T47D (cell line): ENCODE measurements around the gene NT5C1A.
A peak's percentile ranks its signal among the peaks of the same experiment; 100 is the strongest.

Source experiments
- DNase-seq, 2 experiments: peaks; one replicate each; pipeline versions ENCODE4 v3.0.0 to v3.0.0-alpha.2; 2011 to 2012; ENCODE audit warnings: low read depth in 1 of 2, low spot score in 1 of 2
- JUND ChIP-seq: IDR thresholded peaks from 2 replicates; pipeline ENCODE4 v1.6.1; 2012; ENCODE audit warnings: low read depth
- in situ Hi-C: cut with HindIII; loops from 2 replicates; pipeline ENCODE4 v1.10.0; 2016; ENCODE audit warnings: low sequenced_read_pairs, low pct_unique_long_range_greater_than_20kb

Gene NT5C1A

DNA sequence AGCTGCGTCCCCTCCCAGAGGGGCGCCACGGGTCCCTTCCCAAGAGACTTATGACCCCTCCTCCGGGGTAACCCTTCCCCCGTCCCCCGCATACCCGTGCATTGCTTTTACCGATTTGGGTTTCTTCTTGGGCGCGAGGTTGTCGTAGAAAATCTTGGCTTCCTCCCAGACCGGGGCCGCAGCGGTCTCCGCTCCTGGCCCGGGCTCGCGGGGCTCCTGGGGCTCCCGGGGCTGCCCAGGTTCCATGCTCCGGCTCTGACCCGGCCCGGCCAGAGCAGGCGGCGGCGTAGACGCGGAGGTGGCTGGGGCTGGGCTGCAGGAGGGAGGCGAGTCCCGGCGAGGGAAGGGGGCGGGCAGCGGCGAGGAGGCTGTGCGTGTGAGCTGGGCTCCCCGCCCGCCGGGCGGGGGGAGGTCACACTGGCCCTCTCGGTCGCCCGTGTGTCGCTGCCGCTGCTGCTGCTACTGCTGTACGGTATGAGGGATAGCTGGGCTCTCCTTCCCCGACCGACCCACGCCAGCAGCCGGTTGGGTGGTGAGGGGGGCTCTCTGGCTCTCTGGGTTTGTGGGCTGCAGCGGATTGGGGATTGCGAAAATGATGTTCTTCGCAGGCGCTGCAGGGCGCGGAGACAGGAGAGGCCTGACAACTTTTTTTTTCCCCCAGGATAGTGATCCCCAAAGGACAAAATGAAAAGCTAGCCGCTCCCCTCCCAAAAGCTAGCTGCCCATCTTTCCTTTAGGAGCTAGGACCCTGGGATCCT lies at the start of gene NT5C1A:
Gene NT5C1A, minus strand, starts transcription at position 315 of the 758 bp plus-strand sequence. Its CDS starts 69 bp downstream, at position 246.
- DNase-seq, result peak; percentile 2 to 24
- in situ Hi-C loops, result no loop called here
- TF ChIP-seq JUND, result no peak

DNA sequence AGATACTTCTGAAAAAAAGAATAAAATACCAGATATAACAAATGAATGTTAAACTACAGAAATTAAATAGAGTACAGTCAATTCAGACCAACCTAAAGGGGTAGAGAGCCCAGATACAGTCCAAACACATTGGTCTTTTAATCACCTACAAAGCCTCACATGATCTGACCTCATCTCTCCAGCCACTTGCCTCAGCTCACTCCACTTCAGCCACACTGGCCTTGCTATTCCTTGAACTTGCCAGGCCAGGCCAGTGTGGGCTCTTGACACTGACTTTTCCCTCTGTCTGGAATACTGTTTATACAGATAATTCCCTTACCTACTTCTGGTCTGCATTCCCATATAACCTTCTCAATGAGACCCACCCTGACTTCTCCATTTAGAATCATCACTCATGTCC lies 49.8 kb upstream of the NT5C1A start:
- in situ Hi-C loops, result no loop called here
- no peak for DNase-seq
- TF ChIP-seq JUND, result no peak

DNA sequence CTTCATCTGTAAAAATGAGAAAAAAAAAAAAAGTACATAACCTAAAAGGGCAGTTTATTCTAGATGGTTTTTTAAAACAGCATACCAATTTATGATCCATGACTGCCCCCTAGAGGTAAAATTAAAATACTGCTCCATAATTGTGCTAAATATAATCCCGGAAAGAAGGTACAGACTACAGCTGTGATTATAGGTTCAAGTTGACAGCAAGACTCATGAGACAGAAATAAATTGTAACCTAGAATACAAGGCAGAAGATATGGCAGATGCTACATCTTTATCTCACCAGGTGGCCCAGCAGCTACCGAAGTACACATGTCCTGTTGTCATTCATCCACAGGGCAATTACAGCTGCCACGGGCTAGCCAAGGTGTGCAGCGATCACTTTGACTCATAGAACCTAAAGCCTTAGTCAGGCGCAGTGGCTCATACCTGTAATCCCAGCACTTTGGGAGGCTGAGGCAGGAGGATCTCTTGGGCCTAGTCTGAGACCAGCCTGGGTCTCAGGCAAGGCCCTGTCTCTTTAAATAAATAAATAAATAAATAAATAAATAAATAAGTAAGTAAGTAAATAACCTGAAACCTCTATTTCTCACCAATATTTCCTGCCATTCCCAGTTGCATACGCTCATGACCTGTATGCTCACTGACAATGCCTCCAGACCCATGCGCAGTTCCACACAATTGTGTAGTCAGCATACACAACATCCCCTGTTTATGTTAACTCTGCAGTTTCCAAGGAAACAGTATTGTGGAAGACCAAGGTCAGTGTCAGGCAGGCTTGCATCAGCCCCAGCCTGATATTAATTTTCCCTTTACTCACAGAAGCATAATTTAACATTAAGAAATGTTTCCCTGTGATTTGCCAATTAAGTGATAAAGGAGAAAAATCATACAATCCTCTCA lies 48.4 kb upstream of the NT5C1A start:
- DNase-seq, result peak in 1 of 2 experiments; percentile 70
- no peak for TF ChIP-seq JUND
- in situ Hi-C loops, result no loop called here

DNA sequence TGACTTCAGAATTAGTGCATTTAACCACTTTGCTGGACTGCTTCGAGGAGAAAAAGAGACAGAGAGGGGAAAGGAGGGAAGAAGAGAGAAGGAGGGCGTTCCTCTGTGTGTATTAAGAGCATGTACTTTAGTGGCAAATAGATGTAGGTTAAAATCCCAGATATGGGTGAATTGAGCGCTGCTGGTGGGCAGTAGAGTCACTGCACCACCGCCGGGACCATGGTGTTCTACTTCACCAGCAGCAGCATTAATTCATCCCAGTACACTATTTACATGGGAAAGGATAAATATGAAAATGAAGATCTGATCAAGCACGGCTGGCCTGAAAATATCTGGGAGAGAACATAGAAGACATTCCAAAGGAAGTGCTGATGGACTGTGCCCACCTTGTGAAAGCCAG lies 45.9 kb upstream of the NT5C1A start:
- no peak for TF ChIP-seq JUND
- in situ Hi-C loops, result no loop called here
- DNase-seq, result no peak

DNA sequence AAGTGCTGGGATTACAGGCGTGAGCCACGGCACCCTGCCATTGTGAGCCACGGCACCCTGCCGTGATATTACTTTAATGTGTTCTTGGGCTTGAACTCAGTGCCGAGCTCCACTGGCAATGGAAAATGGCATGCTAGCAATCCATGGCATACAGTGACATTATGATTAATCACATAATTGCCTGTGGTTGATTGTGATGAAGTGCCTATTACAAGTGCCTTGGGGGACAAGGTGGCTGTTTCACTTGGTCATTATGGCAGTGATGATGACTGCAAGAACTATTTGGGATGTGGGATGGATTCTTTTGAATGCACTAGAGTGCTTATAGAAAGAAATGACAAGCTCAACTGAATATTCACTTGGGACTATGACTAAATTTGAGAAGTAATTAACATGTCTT lies 41.6 kb upstream of the NT5C1A start:
- no peak for DNase-seq
- no peak for TF ChIP-seq JUND
- in situ Hi-C loops, result no loop called here

DNA sequence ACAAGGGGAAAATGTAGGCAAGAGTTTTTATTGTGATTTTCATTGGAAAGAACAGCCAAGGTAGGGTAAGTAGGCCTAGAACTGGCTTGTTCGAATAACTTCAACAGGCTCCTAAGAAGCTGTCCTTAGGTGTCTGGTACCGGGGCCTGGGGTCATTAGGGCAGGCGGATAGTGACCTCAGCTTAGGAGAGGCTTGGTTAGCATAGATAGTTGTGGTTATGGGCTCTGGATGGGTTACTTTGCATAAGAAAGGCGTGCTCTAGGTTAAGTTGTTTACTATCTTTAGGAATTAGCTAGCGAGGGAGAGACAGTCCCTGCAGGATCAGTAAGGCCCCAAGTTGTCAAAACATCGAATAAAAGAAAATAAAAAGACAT lies 40.0 kb upstream of the NT5C1A start:
- TF ChIP-seq JUND, result no peak
- in situ Hi-C loops, result no loop called here
- no peak for DNase-seq

DNA sequence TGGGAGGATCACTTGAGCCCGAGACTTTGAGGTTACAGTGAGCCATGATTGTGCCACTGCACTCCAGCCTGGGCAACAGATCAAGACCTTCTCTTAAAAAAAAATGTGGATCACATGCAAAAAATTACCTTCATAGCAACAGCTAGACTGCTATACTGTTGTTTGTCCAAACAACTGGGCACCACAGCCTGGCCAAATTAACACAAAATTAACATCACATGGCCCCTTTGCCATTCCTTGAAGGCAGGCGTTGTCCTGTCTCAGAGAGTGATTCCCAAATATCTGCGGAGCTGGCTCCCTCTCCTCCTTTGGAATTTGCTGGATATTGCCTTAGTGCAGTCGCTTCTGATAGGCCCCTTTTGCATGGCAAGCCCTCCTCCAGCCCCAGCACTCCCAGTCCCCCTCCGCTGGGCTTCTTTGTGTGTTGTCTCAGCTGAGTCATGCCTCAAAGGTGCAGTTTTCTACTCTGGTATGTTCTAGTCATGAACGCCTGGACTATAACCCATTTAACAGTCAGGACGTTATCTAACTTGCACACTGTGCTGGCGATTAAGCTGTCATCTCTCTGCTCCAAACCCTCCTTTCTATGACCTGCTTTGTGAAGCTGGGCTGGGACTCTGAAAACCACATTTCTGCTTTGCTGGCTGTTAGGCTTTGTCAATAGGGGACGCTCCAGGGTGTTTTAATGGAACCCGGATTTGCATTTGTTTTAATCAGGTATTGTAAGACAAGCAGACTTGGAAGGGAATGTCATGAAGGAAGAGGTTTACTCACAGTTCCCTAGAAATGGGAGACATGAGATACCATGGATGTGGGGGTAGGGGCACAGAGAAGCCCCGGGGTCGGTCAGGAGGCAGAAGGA lies 39.4 kb upstream of the NT5C1A start:
- in situ Hi-C loops, result no loop called here
- DNase-seq, result no peak
- TF ChIP-seq JUND, result no peak

DNA sequence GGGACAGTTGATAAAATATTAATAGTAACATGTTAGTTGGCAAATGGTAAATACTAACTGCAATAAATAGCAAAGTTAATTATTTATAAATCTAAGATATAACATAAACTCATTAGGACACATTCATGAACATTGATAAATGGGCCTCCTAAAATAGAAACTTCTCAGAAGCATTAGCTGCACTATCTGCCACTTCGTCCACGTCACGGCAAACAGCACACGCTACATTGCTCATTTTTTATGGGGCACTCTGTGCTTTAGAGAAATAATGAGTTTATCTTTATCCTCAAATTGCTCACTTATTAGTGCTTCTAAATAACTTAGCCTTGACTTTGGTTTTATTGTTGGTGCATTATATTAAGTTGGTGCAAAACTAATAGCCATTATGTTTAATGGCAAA lies 35.6 kb upstream of the NT5C1A start:
- in situ Hi-C loops, result no loop called here
- no peak for DNase-seq
- no peak for TF ChIP-seq JUND

DNA sequence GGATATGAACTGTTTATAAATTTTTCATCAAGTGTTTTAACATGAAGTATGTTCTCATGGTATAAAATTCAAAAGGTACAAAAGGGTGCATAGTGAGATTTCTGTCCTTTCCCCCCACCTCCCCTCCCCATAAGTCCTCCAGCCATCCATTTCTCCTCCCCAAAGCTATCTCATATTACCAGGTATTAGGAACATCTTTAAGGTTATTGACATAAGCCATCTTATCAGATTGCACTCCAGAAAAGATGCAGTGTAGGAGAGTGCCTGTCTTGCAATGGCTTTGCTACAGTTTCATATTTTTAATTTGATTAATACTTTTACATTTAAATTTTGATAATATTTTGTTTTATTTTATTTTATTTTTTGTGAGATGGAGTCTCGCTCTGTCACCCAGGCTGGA lies 32.9 kb upstream of the NT5C1A start:
- in situ Hi-C loops, result no loop called here
- TF ChIP-seq JUND, result no peak
- DNase-seq, result no peak

DNA sequence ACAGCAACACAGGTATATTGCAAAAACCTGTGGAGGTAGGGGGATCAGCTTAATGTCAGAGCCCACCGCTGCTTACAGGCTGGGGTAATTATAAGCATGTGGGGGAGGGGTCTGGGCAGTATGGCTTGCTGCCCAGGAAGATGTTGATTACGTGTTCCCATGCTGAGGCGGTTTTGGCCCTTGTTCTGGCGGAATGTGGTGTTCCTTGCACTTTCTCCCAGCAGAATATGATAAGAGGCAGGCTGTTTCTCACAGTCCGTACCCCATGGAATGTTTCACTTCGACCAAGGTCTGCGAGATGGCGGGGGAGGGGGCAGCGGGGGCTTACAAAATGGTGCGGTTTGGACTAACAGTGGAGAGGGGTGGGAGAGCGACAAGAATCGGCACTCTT lies 29.1 kb upstream of the NT5C1A start:
- DNase-seq, result no peak
- TF ChIP-seq JUND, result no peak
- in situ Hi-C loops, result no loop called here

DNA sequence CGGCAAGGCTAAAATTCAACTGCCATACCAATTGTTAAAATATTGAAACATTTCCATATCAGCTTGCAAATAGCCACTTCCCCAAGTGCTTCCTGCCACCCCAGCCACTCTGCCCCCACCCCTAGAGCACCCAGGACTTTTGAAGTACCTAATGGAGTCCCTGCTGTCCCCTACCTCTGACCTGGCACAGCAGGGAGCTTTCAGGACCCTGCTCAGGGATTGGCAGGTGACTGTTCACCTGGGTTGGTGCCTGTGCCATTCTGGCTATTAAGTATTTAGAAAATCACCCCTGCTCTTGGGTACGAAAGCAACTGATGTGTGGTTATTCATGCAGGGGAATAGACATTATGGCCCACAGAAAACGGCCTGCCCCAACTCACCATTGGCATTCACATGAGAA lies 28.4 kb upstream of the NT5C1A start:
- in situ Hi-C loops, result no loop called here
- TF ChIP-seq JUND, result no peak
- no peak for DNase-seq

DNA sequence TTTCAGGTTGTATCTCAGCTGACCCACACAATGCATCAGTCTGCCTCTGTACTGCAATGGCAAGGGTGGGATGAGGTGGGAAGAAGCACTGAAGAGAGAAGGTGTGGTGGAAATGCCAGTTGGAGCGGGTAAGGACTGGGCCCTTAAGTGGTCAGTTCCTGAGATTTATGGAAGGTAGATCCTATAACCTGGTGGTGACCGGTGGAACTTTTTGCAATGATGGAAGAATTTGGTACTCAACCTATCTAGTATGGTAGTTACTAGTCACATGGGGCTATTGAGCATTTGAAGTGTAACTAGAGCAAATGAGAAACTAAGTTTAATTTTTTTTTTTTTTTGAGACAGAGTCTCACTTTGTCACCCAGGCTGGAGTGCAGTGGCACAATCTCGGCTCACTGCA lies 27.5 kb upstream of the NT5C1A start:
- no peak for DNase-seq
- in situ Hi-C loops, result no loop called here
- TF ChIP-seq JUND, result no peak
